CD4-positive, alpha-beta T cell (primary cell): ENCODE results near the gene TULP3. TPM values are rescaled to one million over a fixed set of nuclear protein-coding genes. Genes with fewer than 3 reads are reported as not detected.
"Not testable (repeated sequence)": the region's sequence is repeated elsewhere in the genome, so short reads cannot be mapped to it uniquely, and the experiment has no call there.

Experiments used
- ATAC-seq: fragments of 200-7000 bp; cut with Tn5 transposase; one replicate; pipeline ENCODE4 v1.10.0; 2022; ENCODE audit warnings: mild to moderate bottlenecking; ENCODE audit not compliant: poor library complexity
- CTCF ChIA-PET: fragments of 350-600 bp; sonication (Branson Sonifier 250); formaldehyde crosslinking; loops from one replicate; lab custom pipeline; 2021; ENCODE audit warnings: antibody characterized with exemption, inconsistent platforms; lab: Charles Lee
- POLR2A ChIA-PET: fragments of 350-600 bp; sonication (Branson Sonifier 250); formaldehyde crosslinking; loops from one replicate; lab custom pipeline; 2021; ENCODE audit warnings: antibody characterized with exemption, inconsistent platforms; lab: Charles Lee
- DNase-seq, 14 experiments: peaks; one replicate each; pipeline ENCODE4 v3.0.0-alpha.2; 2013 to 2020; ENCODE audit warnings: mixed read lengths in 2 of 14
- H3K27ac ChIP-seq, 2 donors: one replicate each; pipeline versions ENCODE4 v1.5.1 to v1.7.0; 2013; ENCODE audit warnings: low read length in 2 of 2, low read depth in 1 of 2, mild to moderate bottlenecking in 1 of 2
- H3K27me3 ChIP-seq, 2 experiments: 1 replicate in 1 of 2; 2 replicates in 1 of 2; pipeline versions ENCODE4 v1.6.1 to v1.7.0; 2013; ENCODE audit warnings: low read length in 2 of 2, control low read depth in 1 of 2, mild to moderate bottlenecking in 1 of 2, moderate library complexity in 1 of 2; ENCODE audit not compliant: insufficient read depth in 2 of 2, control insufficient read depth in 1 of 2
- H3K36me3 ChIP-seq: one replicate; pipeline ENCODE4 v1.6.1; 2013; ENCODE audit warnings: low read length, control low read depth; ENCODE audit not compliant: insufficient read depth
- H3K4me1 ChIP-seq: one replicate; pipeline ENCODE4 v1.6.1; 2013; ENCODE audit warnings: low read length, control low read depth; ENCODE audit not compliant: insufficient read depth
- H3K4me3 ChIP-seq: one replicate; pipeline ENCODE4 v1.5.1; 2013; ENCODE audit warnings: mild to moderate bottlenecking, low read length, moderate library complexity
- H3K9me3 ChIP-seq, 2 experiments: 1 replicate in 1 of 2; 2 replicates in 1 of 2; pipeline versions ENCODE4 v1.6.1 to v1.7.0; 2013; ENCODE audit warnings: low read length in 2 of 2, mild to moderate bottlenecking in 2 of 2, control low read depth in 1 of 2, moderate library complexity in 1 of 2; ENCODE audit not compliant: control insufficient read depth in 1 of 2, insufficient read depth in 1 of 2
- H3K27ac Mint-ChIP-seq: one replicate; pipeline ENCODE4 v1.8.0; 2020; ENCODE audit warnings: mixed read lengths
- H3K27me3 Mint-ChIP-seq: one replicate; pipeline ENCODE4 v1.8.0; 2021; ENCODE audit warnings: mixed read lengths
- H3K36me3 Mint-ChIP-seq: one replicate; pipeline ENCODE4 v1.8.0; 2021; ENCODE audit warnings: low read depth, mixed read lengths
- H3K4me1 Mint-ChIP-seq: one replicate; pipeline ENCODE4 v1.8.0; 2021; ENCODE audit warnings: low read depth, mixed read lengths
- H3K4me3 Mint-ChIP-seq: one replicate; pipeline ENCODE4 v1.8.0; 2020; ENCODE audit warnings: mild to moderate bottlenecking, mixed read lengths
- H3K9me3 Mint-ChIP-seq: one replicate; pipeline ENCODE4 v1.8.0; 2020; ENCODE audit warnings: mixed read lengths
- CTCF ChIP-seq: fragments of 200-600 bp; IDR thresholded peaks from one replicate; pipeline ENCODE4 v1.8.0; 2022; ENCODE audit warnings: antibody characterized with exemption, mild to moderate bottlenecking
- intact Hi-C, 2 experiments: fragments of 100-400 bp; cut with DNase I in 1 of 2; cut with micrococcal nuclease in 1 of 2; formaldehyde crosslinking; loops; one replicate each; pipeline versions ENCODE4 v1.15.1 to v1.9.0; 2023 to 2025; cut with DNase I, micrococcal nuclease
- total RNA-seq, 174 experiments: library from RNA in 2 of 174; stranded (reverse) in 2 of 174; gene quantifications; one replicate each; pipeline ENCODE4 v1.2.3 and lab custom pipeline; 2021 to 2026

TULP3 gene
- total RNA-seq, 2 experiments from 2014 or later: 4.2 to 5.5 TPM

GRCh38 chr12:2862876-2863275 is 27.8 kb upstream of the TULP3 start:
- TF ChIP-seq CTCF: no peak
- Histone ChIP-seq H3K36me3 (peaks cover 10% of the 10 kb centered on the region), H3K27ac (no peak overlapping the region), H3K4me1 (no peaks in the 10 kb centered on the region), H3K4me3 (no peak overlapping the region), H3K27me3 (no peaks in the 10 kb centered on the region), H3K9me3 (no peaks in the 10 kb centered on the region)
- no peaks in the 10 kb centered on the region for H3K4me1 Mint-ChIP-seq
- ATAC-seq (no peak), DNase-seq (no peak)
- no peak overlapping the region for H3K4me3 Mint-ChIP-seq
- ChIA-PET CTCF (interaction anchor here (1.4 kb wide), 1 partner anchor 9 kb away, joined by 3 read pairs; no protein-coding TSS in a partner anchor), POLR2A (interaction anchor here (1.4 kb wide), 1 partner anchor 14 kb away, joined by 5 read pairs; the partner anchor contains the start of genes FOXM1 and RHNO1)
- no peaks in the 10 kb centered on the region for H3K27me3 Mint-ChIP-seq
- intact Hi-C loops: no loop called here
- H3K27ac Mint-ChIP-seq: no peak overlapping the region
- H3K36me3 Mint-ChIP-seq: peaks cover 5% of the 10 kb centered on the region
- no peaks in the 10 kb centered on the region for H3K9me3 Mint-ChIP-seq

- H3K9me3 ChIP-seq, H3K27ac ChIP-seq, DNase-seq, H3K36me3 Mint-ChIP-seq, H3K36me3 ChIP-seq, H3K4me1 ChIP-seq, H3K27me3 Mint-ChIP-seq, H3K9me3 Mint-ChIP-seq, H3K4me1 Mint-ChIP-seq, ATAC-seq, intact Hi-C loops, H3K27ac Mint-ChIP-seq, H3K4me3 Mint-ChIP-seq, H3K27me3 ChIP-seq, H3K4me3 ChIP-seq: not testable (repeated sequence)
- CTCF ChIA-PET: interaction anchor here (1.4 kb wide), 1 partner anchor 9 kb away, joined by 3 read pairs; no protein-coding TSS in a partner anchor
- POLR2A ChIA-PET: interaction anchor here (1.4 kb wide), 1 partner anchor 13 kb away, joined by 5 read pairs; the partner anchor contains the start of genes FOXM1 and RHNO1
These were observed 27.3 kb upstream of the TULP3 start for GRCh38 chr12:2863402-2863801.

GRCh38 chr12:2864198-2864597 is 26.5 kb upstream of the TULP3 start:
- ChIA-PET CTCF (no interaction called here), POLR2A (no interaction called here)
- intact Hi-C loops: no loop called here
- Histone ChIP-seq H3K4me1 (no peaks in the 10 kb centered on the region), H3K9me3 (no peaks in the 10 kb centered on the region), H3K27me3 (no peaks in the 10 kb centered on the region), H3K4me3 (no peak overlapping the region), H3K36me3 (peaks cover 3% of the 10 kb centered on the region), H3K27ac (no peak overlapping the region)
- Mint-ChIP-seq H3K27me3 (no peaks in the 10 kb centered on the region), H3K4me3 (no peak overlapping the region), H3K27ac (no peak overlapping the region), H3K4me1 (peaks cover 5% of the 10 kb centered on the region), H3K36me3 (peaks cover 5% of the 10 kb centered on the region), H3K9me3 (no peaks in the 10 kb centered on the region)
- TF ChIP-seq CTCF: no peak
- no peak for ATAC-seq
- DNase-seq: no peak

- intact Hi-C loops, H3K9me3 Mint-ChIP-seq, H3K27ac ChIP-seq, H3K4me1 ChIP-seq, H3K36me3 ChIP-seq, H3K9me3 ChIP-seq, H3K4me3 ChIP-seq, H3K27me3 ChIP-seq, CTCF ChIA-PET, DNase-seq, H3K4me3 Mint-ChIP-seq, H3K4me1 Mint-ChIP-seq, POLR2A ChIA-PET, H3K36me3 Mint-ChIP-seq, H3K27me3 Mint-ChIP-seq, H3K27ac Mint-ChIP-seq, ATAC-seq: not testable (repeated sequence)
These were observed 21.6 kb upstream of the TULP3 start for GRCh38 chr12:2868986-2869632.
